ENCODE measurements around the gene LAMC2.

LAMC2 gene

DNA sequence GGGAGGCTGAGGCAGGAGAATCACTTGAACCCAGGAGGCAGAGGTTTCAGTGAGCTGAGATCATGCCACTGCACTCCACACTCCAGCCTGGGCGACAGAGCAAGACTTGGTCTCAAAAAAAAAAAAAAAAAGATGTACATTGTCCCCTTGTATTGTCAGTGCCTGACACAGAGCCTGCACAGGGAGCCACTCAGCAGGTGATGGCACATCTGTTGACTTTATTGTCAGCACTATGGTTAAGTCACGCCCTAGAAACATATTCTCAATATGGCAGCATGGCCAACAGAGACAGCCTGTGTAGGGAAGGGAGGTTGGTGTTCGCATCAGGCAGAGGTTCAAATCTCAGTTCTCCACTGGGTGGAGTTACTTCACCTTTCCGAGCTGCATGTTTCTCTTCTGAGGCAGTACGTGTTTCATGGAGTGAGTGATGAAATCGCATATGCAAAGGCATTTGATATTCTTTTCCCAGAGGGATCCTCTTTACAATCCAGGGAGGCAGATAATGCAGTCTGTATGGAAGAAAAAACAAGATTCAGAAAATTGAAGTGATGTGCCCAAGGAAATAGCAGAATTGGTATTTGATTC, 20.6 kb downstream of the LAMC2 start:
- no peak overlapping the region for H3K4me3 ChIP-seq (ENCODE audit: low read depth, low read length)
- ChIA-PET POLR2A (no interaction called here), CTCF (interaction anchor here (1.0 to 7.5 kb wide), 4 partner anchors 9 to 28 kb away, joined by 3 to 63 read pairs (median 10); no protein-coding TSS in a partner anchor)
- no peak for DNase-seq (ENCODE audit: low read depth, low spot score)
- TF ChIP-seq, protein P1, sequence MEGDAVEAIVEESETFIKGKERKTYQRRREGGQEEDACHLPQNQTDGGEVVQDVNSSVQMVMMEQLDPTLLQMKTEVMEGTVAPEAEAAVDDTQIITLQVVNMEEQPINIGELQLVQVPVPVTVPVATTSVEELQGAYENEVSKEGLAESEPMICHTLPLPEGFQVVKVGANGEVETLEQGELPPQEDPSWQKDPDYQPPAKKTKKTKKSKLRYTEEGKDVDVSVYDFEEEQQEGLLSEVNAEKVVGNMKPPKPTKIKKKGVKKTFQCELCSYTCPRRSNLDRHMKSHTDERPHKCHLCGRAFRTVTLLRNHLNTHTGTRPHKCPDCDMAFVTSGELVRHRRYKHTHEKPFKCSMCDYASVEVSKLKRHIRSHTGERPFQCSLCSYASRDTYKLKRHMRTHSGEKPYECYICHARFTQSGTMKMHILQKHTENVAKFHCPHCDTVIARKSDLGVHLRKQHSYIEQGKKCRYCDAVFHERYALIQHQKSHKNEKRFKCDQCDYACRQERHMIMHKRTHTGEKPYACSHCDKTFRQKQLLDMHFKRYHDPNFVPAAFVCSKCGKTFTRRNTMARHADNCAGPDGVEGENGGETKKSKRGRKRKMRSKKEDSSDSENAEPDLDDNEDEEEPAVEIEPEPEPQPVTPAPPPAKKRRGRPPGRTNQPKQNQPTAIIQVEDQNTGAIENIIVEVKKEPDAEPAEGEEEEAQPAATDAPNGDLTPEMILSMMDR (IDR thresholded peaks at IDR 0.05; ENCODE audit: insufficient read depth, low read length, missing control alignments), result no peak

DNA sequence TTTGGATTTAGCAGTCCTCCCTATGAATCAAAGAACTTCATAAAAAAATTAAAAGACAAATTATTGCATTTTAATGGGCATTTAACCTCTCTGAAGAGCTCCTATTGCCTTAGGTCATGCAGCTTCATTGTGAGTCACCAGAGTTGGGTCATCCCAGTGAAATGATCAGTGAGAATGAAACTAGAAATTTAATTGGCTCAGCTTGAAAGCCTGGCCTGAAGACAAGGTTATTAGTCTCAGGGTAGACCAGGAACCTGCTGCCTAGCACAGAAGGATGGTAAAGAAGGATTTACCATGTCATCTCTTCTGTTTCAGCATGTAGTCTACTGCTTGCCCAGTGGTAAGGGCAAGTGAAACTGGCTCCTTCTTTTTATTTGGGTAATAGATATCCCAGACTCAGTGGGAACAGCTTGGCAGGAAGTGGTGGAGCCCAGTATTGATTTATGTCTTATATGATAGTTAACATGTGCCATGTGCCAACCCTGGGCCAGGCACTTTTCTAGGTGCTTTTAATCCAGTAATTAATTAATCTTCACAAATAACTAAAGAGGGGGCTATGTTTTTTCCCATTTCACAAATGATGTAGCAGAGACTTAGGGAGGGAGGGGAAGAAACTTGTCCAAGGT, 23.6 kb downstream of the LAMC2 start:
- CTCF ChIA-PET, result interaction anchor here (1.2 to 7.5 kb wide), 4 partner anchors 19 to 72 kb away, joined by 3 to 63 read pairs (median 5); no protein-coding TSS in a partner anchor
- POLR2A ChIA-PET, result no interaction called here
- TF ChIP-seq, protein P1 (IDR thresholded peaks at IDR 0.05; ENCODE audit: insufficient read depth, low read length, missing control alignments), result no peak
- peak; percentile 47 for DNase-seq (ENCODE audit: low read depth, low spot score)
- no peak overlapping the region for H3K4me3 ChIP-seq (ENCODE audit: low read depth, low read length)

DNA sequence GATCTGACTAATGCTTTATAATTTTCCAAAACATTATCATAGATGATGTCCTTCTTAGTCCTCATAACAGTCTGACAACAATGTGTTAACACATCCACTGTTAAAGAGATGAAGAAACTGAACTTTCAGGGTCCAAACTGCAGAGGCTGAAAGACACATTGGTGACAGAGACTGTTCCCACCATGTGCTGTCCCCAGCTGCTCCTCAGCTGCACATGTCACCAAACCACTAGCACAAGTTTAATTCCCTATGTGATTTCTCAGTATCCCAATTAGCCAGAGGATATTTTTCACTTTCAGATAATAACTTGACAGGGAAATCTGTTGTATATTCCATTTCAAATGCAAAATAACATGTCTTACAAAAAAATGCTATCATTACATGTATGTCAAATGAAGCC, 24.6 kb downstream of the LAMC2 start:
- POLR2A ChIA-PET, result no interaction called here
- no peak for DNase-seq (ENCODE audit: low read depth, low spot score)
- TF ChIP-seq, protein P1 (IDR thresholded peaks at IDR 0.05; ENCODE audit: insufficient read depth, low read length, missing control alignments), result no peak
- H3K4me3 ChIP-seq (ENCODE audit: low read depth, low read length), result no peak overlapping the region
- CTCF ChIA-PET, result interaction anchor here (0.8 to 1.2 kb wide), 2 partner anchors 24 to 50 kb away, joined by 3 to 5 read pairs; no protein-coding TSS in a partner anchor

DNA sequence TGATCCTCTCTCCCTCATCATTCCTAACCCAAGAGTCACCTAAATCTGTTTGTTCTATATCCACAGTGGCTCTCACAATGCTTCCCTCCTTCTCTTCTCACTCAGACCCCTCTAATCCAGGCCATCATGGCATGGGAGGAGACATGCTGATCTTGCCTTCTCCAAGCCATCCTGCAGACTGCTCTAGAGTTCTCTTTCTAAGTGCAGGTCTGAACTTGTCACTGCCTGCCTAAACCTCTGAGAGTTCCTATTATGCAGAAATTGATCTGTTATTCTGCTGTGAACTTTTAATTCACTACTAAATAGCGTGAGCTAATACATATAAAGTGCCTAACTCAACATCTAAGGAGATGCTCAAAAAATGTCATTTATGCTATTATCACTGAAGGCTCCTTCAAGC, 26.8 kb downstream of the LAMC2 start:
- no peak overlapping the region for H3K4me3 ChIP-seq (ENCODE audit: low read depth, low read length)
- DNase-seq (ENCODE audit: low read depth, low spot score), result no peak
- TF ChIP-seq, protein P1 (IDR thresholded peaks at IDR 0.05; ENCODE audit: insufficient read depth, low read length, missing control alignments), result no peak
- ChIA-PET CTCF (interaction anchor here (1.0 to 1.9 kb wide), 2 partner anchors 15 to 17 kb away, joined by 3 to 5 read pairs; no protein-coding TSS in a partner anchor), POLR2A (no interaction called here)

DNA sequence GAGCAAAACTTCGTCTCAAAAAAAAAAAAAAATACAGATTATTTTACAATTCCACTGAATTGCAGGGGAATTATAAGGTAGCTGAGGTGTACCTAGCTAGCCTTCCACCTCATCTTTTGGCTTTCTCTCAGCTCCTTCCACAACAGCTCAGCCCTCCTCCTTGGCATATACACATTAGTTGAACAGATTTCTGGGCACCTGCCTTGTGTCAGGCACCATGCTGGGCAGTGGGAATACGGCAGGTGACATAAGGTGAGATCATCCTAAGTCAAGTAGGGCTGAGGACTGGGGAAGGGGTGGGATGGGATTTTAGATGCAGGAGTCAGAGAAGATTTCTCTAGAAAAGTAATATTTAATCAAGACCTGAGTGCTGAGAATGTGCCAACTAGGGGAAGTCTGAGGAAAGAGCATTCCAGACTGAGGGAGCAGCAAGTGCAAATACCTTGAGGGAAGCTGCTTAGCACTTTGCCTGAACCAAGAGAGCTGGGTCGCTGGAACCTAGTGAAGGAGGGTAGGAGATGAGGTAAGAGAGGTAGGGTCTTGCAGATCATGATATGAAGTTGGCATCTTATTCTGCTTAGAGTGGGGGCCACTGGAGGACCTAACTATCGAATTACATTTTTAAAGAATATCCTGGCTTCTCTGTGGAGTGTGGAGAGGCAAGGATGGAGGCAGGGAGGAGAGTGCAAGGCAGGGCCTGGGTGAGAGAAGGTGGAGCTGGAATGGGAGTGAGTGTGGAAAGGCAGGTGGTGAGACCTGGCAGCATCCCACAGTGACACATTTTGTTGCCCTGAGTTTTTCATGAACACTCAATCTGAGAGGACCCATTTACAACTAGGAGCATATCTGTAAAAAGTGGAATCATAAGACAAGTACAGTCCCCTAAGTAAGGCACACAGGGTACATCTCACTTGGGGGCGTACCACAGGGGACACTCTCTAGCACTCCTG, 28.2 kb downstream of the LAMC2 start:
- ChIA-PET POLR2A (no interaction called here), CTCF (interaction anchor here (0.8 to 6.7 kb wide), 5 partner anchors 8 to 20 kb away, joined by 3 to 58 read pairs (median 5); no protein-coding TSS in a partner anchor)
- TF ChIP-seq, protein P1 (IDR thresholded peaks at IDR 0.05; ENCODE audit: insufficient read depth, low read length, missing control alignments), result no peak
- H3K4me3 ChIP-seq (ENCODE audit: low read depth, low read length), result no peak overlapping the region
- DNase-seq (ENCODE audit: low read depth, low spot score), result no peak
